Measurements from ENCODE around the gene CEP350.

Gene CEP350

GRCh38 chr1:180157576-180158057, 203.0 kb downstream of the CEP350 start:
- no peak for DNase-seq (ENCODE audit: low read depth)

- no peak for DNase-seq (ENCODE audit: low read depth)
Observed at GRCh38 chr1:180158149-180159147, 203.8 kb downstream of the CEP350 start.

GRCh38 chr1:180160357-180160756, 205.7 kb downstream of the CEP350 start:
- no peak for DNase-seq (ENCODE audit: low read depth)

- DNase-seq (ENCODE audit: low read depth): no peak
Observed at GRCh38 chr1:180163041-180163440, 208.4 kb downstream of the CEP350 start.

Measured in activated T-helper 1 cell treated with Interleukin-2 at 50 U/mL for 16 hours (primary cell).